GM15510 (cell line): Measurements from ENCODE around the gene MTRF1.

Experiments
- POLR2A ChIP-seq: IDR thresholded peaks from 3 replicates; pipeline ENCODE4 v1.6.1; 2011; ENCODE audit warnings: borderline replicate concordance; ENCODE audit not compliant: insufficient read length; ENCODE audit errors: extremely low read depth

Gene MTRF1

GRCh38 chr13:41263261-41263971 is at the start of gene MTRF1:
TSS of gene MTRF1 (minus strand) at chr13:41263576. CDS start at chr13:41260907, 2,669 bp downstream.
- TF ChIP-seq POLR2A = peak; percentile 57

GRCh38 chr13:41313117-41313516 is 49.7 kb upstream of the MTRF1 start:
- no peak for TF ChIP-seq POLR2A

- TF ChIP-seq POLR2A = no peak
These were observed 48.8 kb upstream of the MTRF1 start for GRCh38 chr13:41312176-41312500.

GRCh38 chr13:41311406-41312175 is 48.2 kb upstream of the MTRF1 start:
- no peak for TF ChIP-seq POLR2A

- TF ChIP-seq POLR2A = peak; percentile 83
These were observed 47.6 kb upstream of the MTRF1 start, which contains the start of gene NAA16 for GRCh38 chr13:41310963-41311405. TSS of gene NAA16 (plus strand) at chr13:41311267. CDS start at chr13:41311529, 262 bp downstream.

- TF ChIP-seq POLR2A = no peak
These were observed 44.7 kb upstream of the MTRF1 start for GRCh38 chr13:41307884-41308640.

- TF ChIP-seq POLR2A = no peak
These were observed 43.1 kb upstream of the MTRF1 start for GRCh38 chr13:41306271-41307145.

- TF ChIP-seq POLR2A = no peak
These were observed 41.2 kb upstream of the MTRF1 start for GRCh38 chr13:41304551-41304950.

- no peak for TF ChIP-seq POLR2A
These were observed 39.4 kb upstream of the MTRF1 start for GRCh38 chr13:41302743-41303142.

GRCh38 chr13:41299316-41300094 is 36.1 kb upstream of the MTRF1 start:
- TF ChIP-seq POLR2A = no peak

GRCh38 chr13:41296879-41297646 is 33.7 kb upstream of the MTRF1 start:
- no peak for TF ChIP-seq POLR2A

GRCh38 chr13:41295973-41296372 is 32.6 kb upstream of the MTRF1 start:
- no peak for TF ChIP-seq POLR2A

- no peak for TF ChIP-seq POLR2A
These were observed 31.5 kb upstream of the MTRF1 start for GRCh38 chr13:41294914-41295313.
